Hematopoietic multipotent progenitor cell (in vitro differentiated cells): ENCODE results near the gene HSD17B10. TPM values are rescaled to one million over a fixed set of nuclear protein-coding genes. Genes with fewer than 3 reads are reported as not detected.
"Not testable (repeated sequence)": the region's sequence is repeated elsewhere in the genome, so short reads cannot be mapped to it uniquely, and the experiment has no call there.

Experiments used
- DNase-seq, 3 donors: peaks; one replicate each; pipeline ENCODE4 v3.0.0-alpha.2; 2011 to 2015; ENCODE audit warnings: low read depth in 2 of 3, low spot score in 2 of 3
- small RNA-seq: library from RNA; depleted of rRNA; stranded (forward); fragments of <200 nt; gene quantifications from one replicate; pipeline ENCODE3, GENCODE V24; 2012
- total RNA-seq: library from RNA; depleted of rRNA; stranded (reverse); fragments of >200 nt; gene quantifications from one replicate; pipeline ENCODE4 v1.2.3, GENCODE V29; 2012

HSD17B10 gene
- total RNA-seq, 1 donor: 77.8 TPM

DNA sequence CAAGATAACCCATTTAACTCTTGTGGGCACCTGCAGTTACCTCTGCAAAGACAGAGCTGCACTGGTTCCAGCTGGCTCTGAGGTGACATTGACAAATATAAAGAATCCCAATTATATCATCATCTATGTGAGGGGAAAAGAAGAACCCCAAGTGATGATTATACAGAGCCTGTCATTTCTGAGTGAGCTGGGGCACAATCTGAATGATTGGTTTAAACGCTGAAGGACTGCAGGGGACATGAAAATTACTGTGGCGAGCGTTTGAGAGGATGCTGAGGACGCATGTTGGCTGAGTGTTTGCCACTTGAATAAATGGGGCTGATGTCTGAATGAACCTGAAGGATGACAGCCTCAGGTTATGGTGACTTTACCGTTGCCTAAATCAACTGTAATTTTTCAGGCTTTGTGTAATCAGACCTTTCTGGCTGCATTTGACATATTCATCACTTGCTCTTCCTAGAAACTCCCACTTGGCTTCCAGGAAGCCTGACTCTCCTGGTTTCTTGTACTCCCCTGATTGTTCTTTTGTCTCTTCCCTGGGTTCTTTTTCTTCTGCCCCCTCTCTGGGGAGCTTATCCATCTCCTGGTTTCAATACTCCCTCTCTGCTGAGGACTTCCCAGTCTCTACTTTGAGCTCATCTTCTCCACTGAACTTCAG is 4.1 kb upstream of the HSD17B10 start:
- DNase-seq: no peak

DNA sequence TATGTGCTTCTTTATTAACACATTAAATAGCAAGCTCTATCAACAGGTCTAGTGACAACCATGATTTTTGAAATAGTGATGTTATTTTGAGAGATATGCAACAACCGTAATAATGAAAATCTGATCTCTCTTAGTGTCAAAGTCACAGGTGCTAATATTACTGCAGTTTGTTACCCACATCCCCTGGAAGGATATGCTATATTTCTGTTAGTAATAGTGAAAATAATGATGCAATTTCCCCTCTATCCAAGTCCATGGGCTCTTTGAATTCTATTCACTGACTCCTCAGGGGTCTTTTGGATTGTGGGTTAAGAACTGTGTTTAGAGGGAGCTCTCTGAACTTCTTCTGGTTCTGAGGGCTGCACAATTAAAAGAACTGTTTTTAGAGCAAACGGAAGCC is 3.0 kb upstream of the HSD17B10 start:
- no peak for DNase-seq

DNA sequence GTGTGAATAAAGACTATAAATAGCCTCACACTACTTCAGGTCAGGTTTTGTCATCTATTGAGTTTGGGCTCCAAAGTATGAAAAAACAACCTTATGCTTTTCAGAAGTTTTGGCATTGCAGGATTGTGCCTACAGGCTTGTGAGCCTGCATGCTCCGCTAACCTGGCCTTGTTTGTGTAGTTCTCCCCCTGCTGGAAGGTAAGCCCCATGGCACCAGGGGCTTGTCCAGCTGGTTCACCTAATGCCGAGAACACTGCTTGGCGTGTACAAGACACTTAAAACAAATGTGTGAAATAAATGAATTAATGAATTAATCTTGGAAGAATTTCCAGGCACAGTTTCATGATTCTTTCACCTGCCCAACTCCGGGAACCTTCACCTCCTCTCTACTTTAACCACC is 1.8 kb upstream of the HSD17B10 start:
- DNase-seq: peak in 1 of 3 donors; percentile 81

DNA sequence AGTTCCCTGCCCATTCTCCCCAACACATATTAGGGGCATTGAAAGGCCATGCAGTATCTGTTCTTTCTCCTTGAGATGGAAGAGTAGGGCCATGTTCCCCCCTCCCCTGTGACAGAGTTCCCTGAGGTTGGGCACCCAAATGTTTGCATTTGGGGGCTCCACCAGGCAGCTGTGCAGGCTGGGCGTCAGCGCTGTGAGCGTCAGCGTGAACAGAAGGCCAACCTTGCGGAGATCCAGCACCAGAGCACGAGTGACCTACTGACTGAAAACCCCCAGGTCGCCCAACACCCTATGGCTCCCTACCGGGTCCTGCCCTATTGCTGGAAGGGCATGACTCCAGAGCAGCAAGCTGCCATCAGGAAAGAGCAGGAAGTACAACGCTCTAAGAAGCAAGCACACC is 3.9 kb downstream of the HSD17B10 start:
- no peak for DNase-seq

DNA sequence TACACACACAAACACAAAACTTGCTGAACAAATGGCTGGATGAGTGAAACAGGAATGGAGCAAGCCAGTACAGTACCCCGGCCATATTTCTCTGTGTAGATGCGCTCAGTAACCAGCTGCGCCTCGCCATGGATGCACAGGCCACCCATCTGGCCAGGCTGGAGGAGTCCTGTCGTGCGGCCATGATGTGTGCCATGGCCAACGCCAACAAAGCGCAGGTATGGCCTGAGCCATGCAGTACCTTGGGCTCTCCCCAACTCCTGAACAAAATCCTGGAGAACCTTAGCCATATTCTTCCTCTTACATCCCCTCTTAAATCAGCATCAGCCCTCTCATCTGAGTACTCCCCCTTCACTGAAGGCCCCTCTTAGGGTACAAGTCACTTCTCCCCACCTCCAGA is 4.4 kb downstream of the HSD17B10 start:
- no peak for DNase-seq

DNA sequence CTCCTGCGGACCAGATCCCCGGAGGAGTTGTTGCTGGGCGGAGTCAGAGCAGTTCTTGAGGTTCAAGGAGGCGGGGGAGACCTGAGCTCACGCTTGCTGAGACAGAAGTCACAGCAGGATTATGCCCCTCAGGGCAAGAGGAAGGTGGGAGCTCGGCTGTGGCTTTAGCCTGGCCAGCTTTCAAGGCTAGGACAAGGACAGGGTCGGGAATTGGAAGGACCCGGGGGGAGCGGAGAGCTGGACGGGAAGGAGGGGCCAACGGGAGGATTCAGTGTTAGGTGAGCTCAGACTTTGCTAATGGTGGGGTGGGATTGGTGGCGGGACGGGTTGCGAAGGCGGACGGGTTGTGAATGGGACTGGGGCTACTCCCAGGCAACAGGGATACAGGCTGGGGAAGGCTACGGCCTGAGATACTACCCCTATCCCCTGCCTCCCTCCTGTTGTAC is 11.3 kb downstream of the HSD17B10 start, which contains the start of gene RIBC1:
Gene RIBC1, plus strand, starts transcription at position 13 of the 446 bp plus-strand sequence. CDS start 3,404 bp downstream, outside the sequence.
- no peak for DNase-seq

DNA sequence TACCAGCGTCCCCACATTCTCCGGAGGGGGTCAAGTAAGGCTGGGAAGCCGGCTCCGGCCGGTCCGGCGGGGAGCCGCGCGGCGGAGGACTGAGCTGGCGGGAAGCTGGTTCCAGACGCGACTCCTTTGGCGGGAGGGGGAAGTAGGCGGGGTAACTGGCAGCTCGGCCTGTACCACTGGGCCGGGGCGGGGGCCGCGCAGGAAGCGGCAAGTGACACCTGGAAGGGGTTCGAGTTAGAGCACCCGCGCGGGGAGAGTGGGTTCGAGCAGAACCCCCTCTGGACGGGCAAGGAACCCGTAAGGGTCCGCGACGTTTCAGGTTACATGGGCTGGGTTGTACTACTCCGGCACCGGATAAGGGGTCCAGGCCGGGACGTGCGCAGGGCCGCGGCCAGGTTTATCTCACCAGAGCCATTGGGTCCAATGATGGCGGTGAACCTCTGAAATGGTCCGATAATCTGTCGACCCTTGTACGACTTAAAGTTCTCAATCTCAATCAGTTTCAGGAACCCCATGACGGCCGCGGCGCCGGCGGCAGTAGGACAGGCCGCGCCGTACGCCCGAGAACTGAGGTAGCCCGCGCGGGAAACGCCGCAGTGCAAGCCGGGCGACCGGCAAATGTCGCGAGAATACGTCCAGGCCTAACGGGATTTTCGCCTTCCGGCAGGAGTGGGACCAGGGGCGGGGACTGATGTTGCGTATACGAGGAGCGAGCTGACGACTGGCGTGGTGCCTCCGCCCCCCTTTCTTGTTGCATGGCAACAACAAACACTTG is 11.9 kb downstream of the HSD17B10 start, which contains the start of gene SMC1A:
Gene SMC1A, minus strand, starts transcription at position 569 of the 775 bp plus-strand sequence. Its CDS starts 54 bp downstream, at position 515.
- peak; percentile 96 to 98 (median 97) for DNase-seq

DNA sequence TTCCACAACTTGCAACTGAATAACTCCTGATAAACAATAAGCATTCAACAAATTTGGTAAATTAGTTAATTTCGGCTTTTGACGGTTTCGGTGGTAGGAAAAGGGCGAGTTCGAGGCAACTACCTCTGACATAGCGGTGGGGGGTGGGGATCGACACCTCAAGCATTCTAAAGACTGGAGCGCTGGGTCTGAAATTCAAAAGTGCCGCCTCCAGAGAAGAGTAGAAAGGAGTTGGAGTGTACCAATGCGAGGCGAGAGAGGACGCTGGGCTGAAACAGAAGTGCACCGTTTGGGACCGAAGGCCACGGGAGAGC is 12.4 kb downstream of the HSD17B10 start:
- peak in 2 of 3 donors; percentile 46 to 71 for DNase-seq

DNA sequence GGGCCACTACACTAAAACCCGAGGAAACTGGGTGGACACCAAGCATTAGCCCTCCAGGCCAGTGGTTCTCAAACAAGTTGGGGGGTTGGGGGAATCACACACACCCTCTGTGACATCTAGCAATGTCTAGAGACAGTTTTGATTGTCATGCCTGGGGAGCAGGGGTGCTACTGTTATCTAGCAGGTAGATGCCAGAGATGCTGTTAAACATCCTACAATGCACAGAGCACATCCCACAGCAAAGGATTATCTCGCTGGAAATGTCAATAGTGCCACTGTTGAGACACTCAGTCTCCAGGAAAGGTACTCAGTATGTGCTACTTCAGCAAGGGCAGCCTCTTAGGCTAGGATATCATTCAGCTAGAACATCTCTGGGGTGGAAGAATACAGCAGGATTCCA is 13.0 kb downstream of the HSD17B10 start:
- no peak for DNase-seq

DNA sequence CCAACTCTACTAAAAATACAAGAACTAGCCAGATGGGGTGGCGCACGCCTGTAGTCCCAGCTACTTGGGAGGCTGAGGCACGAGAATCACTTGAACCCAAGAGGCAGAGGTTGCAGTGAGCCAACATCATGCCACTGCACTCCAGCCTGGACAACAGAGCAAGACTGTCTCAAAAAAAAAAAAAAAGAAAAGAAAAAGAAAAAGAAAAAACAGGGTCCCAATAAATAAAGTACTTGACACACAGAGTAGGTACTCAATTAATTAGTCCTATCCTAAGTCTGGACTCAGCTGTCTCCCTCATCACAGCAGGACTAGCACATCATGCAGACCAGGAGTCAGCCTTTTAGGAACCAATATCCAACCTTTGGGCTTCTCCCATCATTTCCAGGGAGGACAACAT is 13.8 kb downstream of the HSD17B10 start:
- not testable (repeated sequence) for DNase-seq

DNA sequence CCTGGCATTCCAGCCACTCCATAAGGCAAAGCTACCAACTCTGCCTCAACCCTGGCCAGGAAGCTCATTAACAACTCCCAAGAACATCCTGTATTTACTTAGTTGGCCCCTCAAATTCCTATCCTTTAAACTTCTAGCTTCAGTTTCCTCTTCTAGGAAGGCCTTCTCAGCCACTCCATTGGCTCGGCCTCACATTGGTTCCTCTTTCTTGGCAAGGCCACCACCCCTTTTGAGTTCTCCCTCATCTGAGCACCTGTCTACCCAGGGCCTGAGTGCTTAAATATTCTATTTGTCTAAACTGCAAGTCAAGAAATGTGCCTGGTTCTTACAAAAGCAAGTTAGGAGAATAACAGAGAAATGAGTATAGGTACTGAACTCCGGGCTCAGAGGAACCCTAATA is 21.7 kb downstream of the HSD17B10 start:
- DNase-seq: peak in 1 of 3 donors; percentile 39

DNA sequence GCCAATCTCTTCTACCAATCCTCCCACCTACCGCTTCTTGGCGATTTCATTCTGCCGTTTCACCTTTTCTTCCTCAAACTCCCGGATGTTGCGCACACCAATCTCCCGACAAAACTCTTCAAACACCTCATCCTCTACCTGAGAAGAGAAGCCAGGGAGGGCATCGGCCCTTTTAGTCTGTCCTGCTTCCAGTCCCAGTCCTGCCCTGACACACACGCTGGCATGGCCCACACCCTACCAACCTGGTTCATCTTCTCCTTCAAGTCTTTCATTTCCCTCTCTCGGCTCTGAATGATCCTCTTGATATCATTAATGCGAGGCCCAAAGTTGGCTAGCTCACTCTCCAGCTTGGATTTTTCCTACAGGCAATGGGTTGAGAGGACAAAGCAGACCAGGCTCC is 30.6 kb downstream of the HSD17B10 start:
- DNase-seq: no peak

DNA sequence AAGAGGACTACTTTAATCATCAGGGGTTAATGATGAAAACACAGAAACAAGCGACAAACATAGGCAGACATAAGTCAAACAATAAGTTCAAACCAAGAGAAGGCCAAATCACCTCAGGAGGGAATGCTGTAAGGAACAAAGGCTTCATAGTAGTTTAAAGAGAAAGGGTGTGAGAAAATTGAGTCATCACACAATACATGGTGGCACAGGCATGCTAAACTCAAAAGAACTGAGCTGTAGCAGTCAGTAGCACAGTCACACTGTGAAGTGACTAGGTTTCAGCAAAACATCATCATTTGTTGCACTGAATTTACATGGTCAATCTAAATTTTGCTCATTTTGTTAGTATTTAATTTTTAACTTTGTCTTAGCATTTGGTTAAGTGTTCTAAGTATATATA is 36.0 kb downstream of the HSD17B10 start:
- DNase-seq: no peak

DNA sequence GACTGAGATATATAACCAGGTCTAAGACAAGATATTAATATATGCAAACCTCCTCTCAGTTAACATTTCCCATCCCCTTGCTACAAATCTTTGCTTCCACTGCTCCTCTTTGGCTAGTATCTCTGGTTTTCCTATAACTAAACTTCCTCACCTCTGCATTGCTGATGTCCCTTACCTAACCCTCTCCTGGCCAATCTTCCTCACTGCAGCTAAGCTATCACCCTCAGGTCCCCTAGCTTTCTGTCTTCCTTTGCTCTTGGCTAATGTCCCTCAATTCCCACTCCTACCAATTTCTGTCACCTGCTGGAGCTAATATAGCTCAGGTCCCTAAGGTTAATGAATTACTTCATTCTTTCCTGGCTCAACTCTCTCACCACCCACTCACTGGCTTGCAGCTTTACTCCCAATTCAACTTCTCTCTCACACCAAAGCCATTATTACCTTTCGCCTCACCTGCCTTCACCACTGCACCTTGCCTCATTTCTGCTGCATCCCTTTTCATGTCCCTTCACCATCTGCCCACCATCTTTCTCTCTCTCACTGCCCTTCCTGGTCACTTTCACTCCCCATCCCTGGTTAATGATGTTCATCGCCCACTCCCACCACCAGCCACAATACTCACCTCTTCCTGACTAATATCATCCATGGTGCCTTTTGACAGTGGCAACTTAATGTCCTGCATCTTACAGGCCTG is 38.4 kb downstream of the HSD17B10 start:
- DNase-seq: no peak

DNA sequence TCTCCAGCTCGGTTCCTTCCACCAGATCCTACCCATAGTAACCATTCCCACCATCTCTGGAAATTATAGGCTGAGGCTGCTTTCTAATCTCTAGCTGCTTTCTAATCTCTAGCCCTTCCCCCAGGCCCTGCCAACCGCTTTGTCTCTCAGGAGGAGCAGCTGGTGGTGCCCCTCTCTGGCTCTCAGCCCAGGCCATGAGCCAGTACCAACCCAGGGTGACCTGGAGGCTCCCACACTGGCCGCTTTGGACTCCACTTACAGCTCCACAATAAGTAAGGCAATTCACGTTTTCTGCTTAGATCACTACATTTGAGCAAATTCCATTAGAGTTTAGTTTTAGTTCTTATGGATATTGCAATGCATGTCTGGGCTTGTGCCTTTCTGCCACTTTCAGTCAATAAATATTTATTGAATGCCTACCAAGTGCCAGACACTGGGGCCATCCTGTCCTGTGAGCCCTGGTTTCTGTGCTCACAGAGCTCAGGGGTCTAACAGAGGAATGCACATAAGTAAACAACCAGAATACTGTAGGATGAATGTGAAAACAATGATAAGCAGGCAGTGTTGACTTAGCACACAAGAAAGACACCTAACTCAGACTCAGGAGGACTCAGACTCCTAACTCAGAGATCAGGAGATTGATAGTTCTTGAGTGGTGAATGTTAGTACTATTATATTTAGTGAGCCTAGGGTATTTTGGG is 50.6 kb downstream of the HSD17B10 start:
- DNase-seq: no peak

Small RNAs within 50 kb of the gene (small RNA-seq; reads per million reads assigned to genes)
- gene MIR6857 (not detected), gene VTRNA3-1P (not detected)

Other genes starting within 250 kb of the HSD17B10 start
- gene KDM5C, start 209.2 kb downstream of the HSD17B10 start, total RNA-seq: 184 TPM
- gene IQSEC2, start 152.8 kb downstream of the HSD17B10 start, total RNA-seq: 5.1 TPM
- gene SMC1A, start 11.7 kb downstream of the HSD17B10 start, total RNA-seq: 18.0 TPM
- 3.0 TPM for gene RIBC1, start 11.5 kb downstream of the HSD17B10 start, total RNA-seq